Activated naive CD4-positive, alpha-beta T cell treated with Interleukin-2 at 50 U/mL for 16 hours (primary cell): ENCODE results near the gene TM4SF20.

Experiments used
- DNase-seq: peaks from one replicate; pipeline ENCODE4 v3.0.0-alpha.2; 2020

Gene TM4SF20

DNA sequence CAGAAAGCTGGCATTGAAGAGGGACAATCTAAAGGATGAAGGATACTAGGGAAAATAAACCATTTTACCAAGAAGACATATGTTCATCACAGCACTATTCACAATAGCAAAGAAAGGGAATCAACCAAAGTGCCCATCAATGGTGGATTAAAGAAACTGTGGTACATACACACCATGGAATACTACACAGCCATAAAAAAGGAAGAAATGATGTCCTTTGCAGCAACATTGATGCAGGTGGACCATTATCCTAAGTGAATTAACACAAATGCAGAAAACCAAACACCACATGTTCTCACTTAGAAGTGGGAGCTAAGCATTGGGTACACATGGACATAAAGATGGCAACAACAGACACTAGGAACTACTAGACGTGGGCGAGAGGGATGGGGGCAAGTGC lies 61.3 kb downstream of the TM4SF20 start:
- DNase-seq = no peak

DNA sequence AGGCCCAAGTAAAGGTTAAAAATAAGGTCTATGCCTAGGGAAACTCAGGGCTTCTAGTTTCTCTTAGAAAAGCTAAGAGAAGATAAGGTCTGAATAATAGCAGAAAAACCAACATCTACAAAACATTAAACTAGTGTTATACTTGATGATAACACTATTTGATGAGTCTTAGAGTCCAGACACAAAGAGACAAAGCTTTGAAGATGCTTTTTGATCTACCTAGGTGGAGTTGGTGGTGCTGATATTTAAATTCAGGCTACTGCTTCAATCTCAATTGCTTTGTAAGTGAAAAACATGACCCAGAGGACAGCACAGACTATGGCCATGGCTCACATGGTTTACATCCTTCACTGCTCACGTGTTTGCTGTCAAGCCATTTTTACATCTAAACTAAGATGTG lies 65.8 kb downstream of the TM4SF20 start:
- DNase-seq = no peak

DNA sequence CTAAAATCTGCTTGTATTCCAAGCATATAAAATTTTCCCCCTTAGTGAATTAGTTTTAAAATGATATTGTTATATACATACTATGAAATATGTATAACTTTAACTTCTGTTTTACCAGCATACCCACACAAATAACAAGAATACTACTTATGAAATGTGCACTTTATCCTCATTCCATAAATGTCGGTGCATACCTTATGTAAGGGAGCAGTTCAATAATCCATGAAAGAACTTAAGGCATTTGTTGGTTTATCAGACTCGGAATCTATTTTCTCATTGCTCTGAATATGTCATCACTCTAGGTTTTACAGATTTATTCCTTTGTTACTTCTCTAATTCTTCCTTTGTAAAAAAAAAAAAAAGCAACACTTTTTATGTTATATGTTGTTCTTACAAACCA lies 66.5 kb downstream of the TM4SF20 start:
- no peak for DNase-seq
